Measurements from ENCODE around the gene MRPL52.
"Not testable (repeated sequence)": the region's sequence is repeated elsewhere in the genome, so short reads cannot be mapped to it uniquely, and the experiment has no call there.

Gene MRPL52

GRCh38 chr14:22841311-22841710, 11.6 kb downstream of the MRPL52 start:
- DNase-seq, result no peak

- DNase-seq, result no peak
These were observed 12.1 kb downstream of the MRPL52 start for GRCh38 chr14:22841769-22842168.

GRCh38 chr14:22842211-22843122, 12.8 kb downstream of the MRPL52 start:
- DNase-seq, result no peak

GRCh38 chr14:22843123-22843925, 13.6 kb downstream of the MRPL52 start:
- DNase-seq, result no peak

- no peak for DNase-seq
These were observed 14.8 kb downstream of the MRPL52 start for GRCh38 chr14:22844221-22845102.

- DNase-seq, result no peak
These were observed 15.4 kb downstream of the MRPL52 start for GRCh38 chr14:22845103-22845394.

- DNase-seq, result no peak
These were observed 16.3 kb downstream of the MRPL52 start for GRCh38 chr14:22845821-22846625.

GRCh38 chr14:22846811-22847307, 17.2 kb downstream of the MRPL52 start:
- DNase-seq, result no peak

- DNase-seq, result no peak
These were observed 18.1 kb downstream of the MRPL52 start for GRCh38 chr14:22847661-22848341.

GRCh38 chr14:22848351-22849164, 18.9 kb downstream of the MRPL52 start:
- DNase-seq, result peak; percentile 62

- DNase-seq, result peak; percentile 40
These were observed 19.6 kb downstream of the MRPL52 start for GRCh38 chr14:22849212-22849819.

- no peak for DNase-seq
These were observed 21.5 kb downstream of the MRPL52 start for GRCh38 chr14:22850944-22851764.

GRCh38 chr14:22852178-22852577, 22.5 kb downstream of the MRPL52 start:
- DNase-seq, result not testable (repeated sequence)

- no peak for DNase-seq
These were observed 22.9 kb downstream of the MRPL52 start for GRCh38 chr14:22852599-22852939.

- peak; percentile 84 for DNase-seq
These were observed 23.5 kb downstream of the MRPL52 start for GRCh38 chr14:22852940-22853767.

- DNase-seq, result not testable (repeated sequence)
These were observed 24.6 kb downstream of the MRPL52 start for GRCh38 chr14:22854296-22854695.

GRCh38 chr14:22854963-22855724, 25.5 kb downstream of the MRPL52 start:
- no peak for DNase-seq
